H1 (cell line): ENCODE data around the gene ADGB. TPM values are rescaled to one million over a fixed set of nuclear protein-coding genes. Genes with fewer than 3 reads are reported as not detected.
"Not testable (repeated sequence)": the region's sequence is repeated elsewhere in the genome, so short reads cannot be mapped to it uniquely, and the experiment has no call there.

Experiments
- CTCF ChIA-PET: fragments of 300-600 bp; sonication (Branson Sonifier 250); formaldehyde crosslinking; loops from one replicate; lab custom pipeline; 2021; ENCODE audit not compliant: partially characterized antibody; lab: Charles Lee
- POLR2A ChIA-PET: fragments of 300-600 bp; sonication (Branson Sonifier 250); formaldehyde crosslinking; loops from one replicate; lab custom pipeline; 2021; ENCODE audit warnings: inconsistent platforms; ENCODE audit not compliant: partially characterized antibody; lab: Charles Lee
- DNase-seq, 2 experiments: peaks; one replicate each; pipeline versions ENCODE4 v3.0.0 to v3.0.0-alpha.2; 2010 to 2022; ENCODE audit warnings: low spot score in 2 of 2, low read depth in 1 of 2, mixed read lengths in 1 of 2
- FAIRE-seq: peaks from 2 replicates; lab custom pipeline; 2011; peaks lifted over from hg19 to GRCh38; lab: Jason Lieb, UNC
- H2AFZ ChIP-seq: 2 replicates; pipeline ENCODE4 v1.8.1; 2012; ENCODE audit warnings: low read length, inconsistent platforms
- H2AK5ac ChIP-seq: 2 replicates; pipeline ENCODE4 v1.6.1; 2013; ENCODE audit warnings: low read depth, low read length
- H2BK120ac ChIP-seq: replicated peaks from 2 replicates; pipeline ENCODE3; 2013; ENCODE audit warnings: low read depth, low read length, inconsistent platforms
- H2BK12ac ChIP-seq: 2 replicates; pipeline ENCODE4 v1.6.1; 2013; ENCODE audit warnings: low read depth, low read length
- H2BK15ac ChIP-seq: 2 replicates; pipeline ENCODE4 v1.6.1; 2013; ENCODE audit warnings: low read length
- H2BK20ac ChIP-seq: 2 replicates; pipeline ENCODE4 v1.6.1; 2013; ENCODE audit warnings: low read length
- H2BK5ac ChIP-seq: 2 replicates; pipeline ENCODE4 v1.6.1; 2013; ENCODE audit warnings: low read depth, low read length
- H3K14ac ChIP-seq: 2 replicates; pipeline ENCODE4 v1.6.1; 2013; ENCODE audit warnings: inconsistent platforms; ENCODE audit not compliant: insufficient read length
- H3K18ac ChIP-seq: 2 replicates; pipeline ENCODE4 v1.6.1; 2013; ENCODE audit warnings: low read length; ENCODE audit errors: extremely low read depth
- H3K23ac ChIP-seq: 2 replicates; pipeline ENCODE4 v1.6.1; 2013; ENCODE audit warnings: inconsistent platforms; ENCODE audit not compliant: insufficient read length
- H3K23me2 ChIP-seq: 2 replicates; pipeline ENCODE4 v1.6.1; 2013; ENCODE audit warnings: low read depth, low read length
- H3K27ac ChIP-seq: 2 replicates; pipeline ENCODE4 v1.6.1; 2011; ENCODE audit warnings: low read depth, low read length, inconsistent platforms
- H3K27me3 ChIP-seq, 4 experiments: replicated peaks in 1 of 4; 1 replicate in 1 of 4; 2 replicates in 3 of 4; pipeline versions ENCODE4 v1.6.1 to v1.8.1; 2011 to 2013; ENCODE audit warnings: low read length in 3 of 4, mild to moderate bottlenecking in 3 of 4, inconsistent platforms in 2 of 4, mixed read lengths in 2 of 4, moderate library complexity in 1 of 4; ENCODE audit not compliant: control insufficient read depth in 3 of 4, insufficient read depth in 3 of 4; ENCODE audit errors: extremely low read depth in 1 of 4
- H3K36me3 ChIP-seq, 4 experiments: 2 replicates each; pipeline versions ENCODE4 v1.6.1 to v1.8.1; 2011 to 2013; ENCODE audit warnings: mild to moderate bottlenecking in 4 of 4, low read length in 3 of 4, moderate library complexity in 2 of 4, control low read depth in 1 of 4, inconsistent platforms in 1 of 4; ENCODE audit not compliant: insufficient read depth in 4 of 4, control insufficient read depth in 2 of 4
- H3K4ac ChIP-seq: replicated peaks from 2 replicates; pipeline ENCODE3; 2013; ENCODE audit warnings: low read length, low read depth, mixed read lengths, inconsistent platforms; ENCODE audit not compliant: insufficient read length
- H3K4me1 ChIP-seq, 4 experiments: replicated peaks in 1 of 4; 1 replicate in 1 of 4; 2 replicates in 3 of 4; pipeline versions ENCODE4 v1.6.1 to v1.8.1; 2011 to 2013; ENCODE audit warnings: low read length in 3 of 4, inconsistent platforms in 2 of 4, mixed read lengths in 1 of 4; ENCODE audit not compliant: insufficient read depth in 4 of 4, control insufficient read depth in 3 of 4
- H3K4me2 ChIP-seq, 2 experiments: 2 replicates each; pipeline versions ENCODE4 v1.6.1 to v1.8.1; 2011 to 2013; ENCODE audit warnings: low read depth in 2 of 2, low read length in 2 of 2, control low read depth in 1 of 2, inconsistent platforms in 1 of 2, mild to moderate bottlenecking in 1 of 2; ENCODE audit not compliant: insufficient read depth in 1 of 2
- H3K4me3 ChIP-seq, 4 experiments: fragments of 200-600, 300-600 bp in 1 of 4; sonication (generic), shearing (Covaris generic), sonication (Bioruptor Twin) in 1 of 4; 2 replicates each; pipeline versions ENCODE4 v1.5.1 to v1.8.1; 2011 to 2016; ENCODE audit warnings: low read length in 4 of 4, low read depth in 3 of 4, control low read depth in 2 of 4, inconsistent platforms in 2 of 4, mild to moderate bottlenecking in 2 of 4, mixed read lengths in 1 of 4, moderate library complexity in 1 of 4; ENCODE audit not compliant: insufficient read depth in 2 of 4; ENCODE audit errors: extremely low read depth in 1 of 4
- H3K56ac ChIP-seq: replicated peaks from 2 replicates; pipeline ENCODE3; 2013; ENCODE audit warnings: low read depth, mild to moderate bottlenecking, mixed read lengths, low read length, inconsistent platforms; ENCODE audit not compliant: insufficient read length
- H3K79me1 ChIP-seq: 2 replicates; pipeline ENCODE4 v1.6.1; 2013; ENCODE audit warnings: low read depth, low read length, control low read depth
- H3K79me2 ChIP-seq, 2 experiments: 2 replicates each; pipeline versions ENCODE4 v1.6.1 to v1.8.1; 2012 to 2013; ENCODE audit warnings: low read length in 2 of 2, mild to moderate bottlenecking in 2 of 2, inconsistent platforms in 1 of 2; ENCODE audit not compliant: insufficient read depth in 2 of 2, control insufficient read depth in 1 of 2
- H3K9ac ChIP-seq, 4 experiments: replicated peaks in 1 of 4; 1 replicate in 1 of 4; 2 replicates in 3 of 4; pipeline versions ENCODE4 v1.6.1 to v1.8.1; 2011 to 2013; ENCODE audit warnings: low read depth in 3 of 4, low read length in 3 of 4, control low read depth in 2 of 4, mild to moderate bottlenecking in 2 of 4, moderate library complexity in 2 of 4, inconsistent platforms in 1 of 4; ENCODE audit errors: extremely low read depth in 1 of 4
- H3K9me3 ChIP-seq, 2 experiments: 2 replicates each; pipeline versions ENCODE4 v1.6.1 to v1.8.1; 2012 to 2013; ENCODE audit warnings: mild to moderate bottlenecking in 2 of 2, moderate library complexity in 2 of 2, control low read depth in 1 of 2, inconsistent platforms in 1 of 2, low read depth in 1 of 2, low read length in 1 of 2, mixed read lengths in 1 of 2; ENCODE audit not compliant: insufficient read depth in 2 of 2
- H4K20me1 ChIP-seq, 2 experiments: replicated peaks in 1 of 2; 2 replicates each; pipeline versions ENCODE3 to v1.8.1; 2011 to 2013; ENCODE audit warnings: inconsistent platforms in 2 of 2, low read length in 2 of 2, mild to moderate bottlenecking in 1 of 2; ENCODE audit not compliant: insufficient read depth in 2 of 2, control insufficient read depth in 1 of 2
- H4K5ac ChIP-seq: 2 replicates; pipeline ENCODE4 v1.6.1; 2013; ENCODE audit warnings: low read length, low read depth, mixed read lengths, inconsistent platforms; ENCODE audit not compliant: insufficient read length
- H4K8ac ChIP-seq: 2 replicates; pipeline ENCODE4 v1.8.0; 2013; ENCODE audit warnings: mild to moderate bottlenecking, moderate library complexity, low read length, inconsistent platforms; ENCODE audit not compliant: insufficient read depth; ENCODE audit errors: extremely low read depth
- H4K91ac ChIP-seq: replicated peaks from 2 replicates; pipeline ENCODE3; 2013; ENCODE audit warnings: low read length, mixed read lengths, inconsistent platforms; ENCODE audit not compliant: insufficient read length
- WGBS, 2 experiments: shearing (Covaris generic) in 1 of 2; methylation state at CpG; one replicate each; pipeline versions ENCODE4 v1.1.6 to v1.1.7; 2013 to 2015; ENCODE audit warnings: low lambda C conversion rate in 2 of 2, mixed read lengths in 2 of 2, inconsistent platforms in 1 of 2, low coverage in 1 of 2, missing lambda C conversion rate in 1 of 2; ENCODE audit not compliant: insufficient replicate concordance in 2 of 2, insufficient coverage in 1 of 2, insufficient read length in 1 of 2; ENCODE audit errors: extremely low coverage in 1 of 2, missing lambda C conversion rate in 1 of 2; 5-methylcytosine and 5-hydroxymethylcytosine counted together
- polyA plus RNA-seq, 7 experiments: library from polyadenylated mRNA; depleted of rRNA in 3 of 7; stranded (reverse) in 5 of 7; unstranded in 2 of 7; fragments of >200 nt in 5 of 7; fragments of 200-250 nt in 2 of 7; gene quantifications; 1 replicate in 5 of 7; 2 replicates in 1 of 7; 4 replicates in 1 of 7; pipeline versions ENCODE4 v1.2.1 to v1.2.3, GENCODE V29; 2011 to 2013; ENCODE audit warnings: missing spikeins in 2 of 7, mixed read lengths in 2 of 7
- total RNA-seq: library from RNA; stranded (reverse); fragmentation: NEBNext Ultra II Directional; extraction: Animal tissue kit (Norgen Biotek cat#: 25700); gene quantifications from 2 replicates; pipeline ENCODE4 v1.2.1, GENCODE V29; 2021

ADGB gene
- total and polyA plus RNA-seq, 2 of the 8 experiments (the other 6 are each of a cell fraction or from before 2014, with no cell fraction given) = not detected

DNA sequence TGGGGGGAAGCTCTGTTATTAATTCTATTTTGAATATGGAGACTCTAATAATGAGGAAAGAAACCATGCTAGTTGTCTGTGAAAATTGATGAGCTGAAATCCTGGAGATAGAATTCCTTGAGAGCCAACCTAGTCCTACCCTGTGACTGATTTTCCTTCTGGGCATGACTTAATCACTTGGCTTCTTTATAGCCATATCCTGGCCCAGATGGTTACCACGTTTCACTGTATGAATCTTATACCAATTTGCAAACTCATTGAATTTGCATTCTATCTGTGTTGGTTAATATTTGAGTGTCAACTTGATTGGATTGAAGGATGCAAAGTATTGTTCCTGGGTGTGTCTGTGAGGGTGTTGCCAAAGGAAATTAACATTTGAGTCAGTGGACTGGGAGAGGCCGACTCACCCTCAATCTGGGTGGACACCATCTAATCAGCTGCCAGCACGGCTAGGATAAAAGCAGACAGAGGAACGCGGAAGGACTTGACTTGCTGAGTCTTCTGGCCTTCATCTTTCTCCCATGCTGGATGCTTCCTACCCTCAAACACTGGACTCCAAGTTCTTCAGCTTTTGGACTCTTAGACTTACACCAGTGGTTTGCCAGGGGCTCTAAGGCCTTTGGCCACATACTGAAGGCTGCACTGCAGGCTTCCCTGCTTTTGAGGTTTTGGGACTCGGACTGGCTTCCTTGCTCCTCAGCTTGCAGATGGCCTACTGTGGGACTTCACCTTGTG, 255.9 kb downstream of the ADGB start:
- H3K79me2 ChIP-seq, POLR2A ChIA-PET, H2AK5ac ChIP-seq, FAIRE-seq, H3K79me1 ChIP-seq, H2BK15ac ChIP-seq, H2BK12ac ChIP-seq, H4K5ac ChIP-seq, DNase-seq, H3K4me3 ChIP-seq, H3K27me3 ChIP-seq, H2BK20ac ChIP-seq, H3K9me3 ChIP-seq, H3K4ac ChIP-seq, H3K14ac ChIP-seq, H3K23ac ChIP-seq, H3K23me2 ChIP-seq, H3K36me3 ChIP-seq, H2BK5ac ChIP-seq, H3K56ac ChIP-seq, H2BK120ac ChIP-seq, H4K8ac ChIP-seq, H3K4me1 ChIP-seq, H3K18ac ChIP-seq, H3K9ac ChIP-seq, H3K4me2 ChIP-seq, H2AFZ ChIP-seq, H4K20me1 ChIP-seq, H3K27ac ChIP-seq, H4K91ac ChIP-seq: not testable (repeated sequence)
- 87% methylated on average over 6 of the region's 6 CpGs; no CpG with 5 or more reads in 1 of the 2 experiments for WGBS, 2 experiments
- CTCF ChIA-PET = interaction anchor here (0.6 to 0.8 kb wide), 2 partner anchors 261 to 432 kb away, joined by 3 read pairs; no protein-coding TSS in a partner anchor
